ENCODE measurements around the gene CACNG4.

DNA sequence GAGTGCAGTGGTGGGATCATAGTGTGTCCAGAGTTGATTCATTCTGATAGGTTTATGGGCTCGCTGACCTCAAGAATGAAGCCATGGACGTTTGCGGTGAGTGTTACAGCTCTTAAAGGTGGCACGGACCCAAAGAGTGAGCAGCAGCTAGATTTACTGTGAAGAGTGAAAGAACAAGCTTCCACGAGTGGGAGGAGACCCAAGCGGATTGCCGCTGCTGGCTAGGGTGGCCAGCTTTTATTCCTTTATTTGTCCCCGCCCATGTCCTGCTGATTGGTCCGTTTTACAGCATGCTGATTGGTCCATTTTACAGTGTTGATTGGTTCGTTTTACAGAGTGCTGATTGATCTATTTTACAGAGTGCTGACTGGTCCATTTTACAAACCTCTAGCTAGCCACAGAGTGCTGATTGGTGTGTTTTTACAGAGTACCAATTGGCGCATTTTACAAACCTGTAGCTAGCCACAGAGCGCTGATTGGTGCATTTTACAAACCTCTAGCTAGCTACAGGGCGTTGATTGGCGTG, 17.5 kb downstream of the CACNG4 start:
- TF ChIP-seq, protein P1, sequence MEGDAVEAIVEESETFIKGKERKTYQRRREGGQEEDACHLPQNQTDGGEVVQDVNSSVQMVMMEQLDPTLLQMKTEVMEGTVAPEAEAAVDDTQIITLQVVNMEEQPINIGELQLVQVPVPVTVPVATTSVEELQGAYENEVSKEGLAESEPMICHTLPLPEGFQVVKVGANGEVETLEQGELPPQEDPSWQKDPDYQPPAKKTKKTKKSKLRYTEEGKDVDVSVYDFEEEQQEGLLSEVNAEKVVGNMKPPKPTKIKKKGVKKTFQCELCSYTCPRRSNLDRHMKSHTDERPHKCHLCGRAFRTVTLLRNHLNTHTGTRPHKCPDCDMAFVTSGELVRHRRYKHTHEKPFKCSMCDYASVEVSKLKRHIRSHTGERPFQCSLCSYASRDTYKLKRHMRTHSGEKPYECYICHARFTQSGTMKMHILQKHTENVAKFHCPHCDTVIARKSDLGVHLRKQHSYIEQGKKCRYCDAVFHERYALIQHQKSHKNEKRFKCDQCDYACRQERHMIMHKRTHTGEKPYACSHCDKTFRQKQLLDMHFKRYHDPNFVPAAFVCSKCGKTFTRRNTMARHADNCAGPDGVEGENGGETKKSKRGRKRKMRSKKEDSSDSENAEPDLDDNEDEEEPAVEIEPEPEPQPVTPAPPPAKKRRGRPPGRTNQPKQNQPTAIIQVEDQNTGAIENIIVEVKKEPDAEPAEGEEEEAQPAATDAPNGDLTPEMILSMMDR (IDR thresholded peaks at IDR 0.05; ENCODE audit: insufficient read depth, low read depth, low read length), result no peak
- TF ChIP-seq EZH2 (IDR thresholded peaks at IDR 0.05; ENCODE audit: insufficient read depth, low read length), result no peak
